Measurements from ENCODE around the gene ACR.
"Not testable (repeated sequence)": the region's sequence is repeated elsewhere in the genome, so short reads cannot be mapped to it uniquely, and the experiment has no call there.

DNA sequence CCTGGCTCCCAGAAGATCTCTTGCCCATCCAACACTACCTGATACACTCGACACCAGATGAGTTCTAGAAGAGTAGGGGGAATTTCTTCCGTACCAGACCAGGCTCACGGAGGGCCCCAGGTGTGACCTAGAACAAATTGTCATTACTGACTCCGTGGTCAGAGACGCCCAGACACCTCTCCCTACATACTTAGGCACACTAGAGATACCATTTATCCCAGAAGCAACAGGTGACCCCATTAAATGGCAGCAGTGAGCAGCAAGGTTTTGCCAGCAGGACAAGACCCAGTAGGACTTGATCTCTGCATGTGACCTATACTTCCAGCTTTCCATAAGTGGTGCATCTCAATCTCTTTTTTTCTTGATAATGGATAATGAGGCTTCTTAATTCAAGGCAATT, 2.7 kb downstream of the ACR start:
- TF ChIP-seq CTCF, EZH2, EZH2phosphoT487 (IDR thresholded peaks at IDR 0.05): not testable (repeated sequence)
